GM18868 (cell line): ENCODE measurements around the gene TCOF1.

ENCODE experiments used
- ATAC-seq: cut with Tn5 transposase; IDR thresholded peaks from one replicate; pipeline ENCODE4 v1.9.1; 2021; ENCODE audit warnings: mild to moderate bottlenecking, moderate library complexity; ENCODE audit not compliant: unreplicated experiment

Gene TCOF1

GRCh38 chr5:150322202-150322601, 35.3 kb upstream of the TCOF1 start:
- ATAC-seq = no peak

- ATAC-seq = no peak
Observed at GRCh38 chr5:150323092-150323491, 34.4 kb upstream of the TCOF1 start.

GRCh38 chr5:150323819-150324218, 33.7 kb upstream of the TCOF1 start:
- ATAC-seq = no peak

DNA sequence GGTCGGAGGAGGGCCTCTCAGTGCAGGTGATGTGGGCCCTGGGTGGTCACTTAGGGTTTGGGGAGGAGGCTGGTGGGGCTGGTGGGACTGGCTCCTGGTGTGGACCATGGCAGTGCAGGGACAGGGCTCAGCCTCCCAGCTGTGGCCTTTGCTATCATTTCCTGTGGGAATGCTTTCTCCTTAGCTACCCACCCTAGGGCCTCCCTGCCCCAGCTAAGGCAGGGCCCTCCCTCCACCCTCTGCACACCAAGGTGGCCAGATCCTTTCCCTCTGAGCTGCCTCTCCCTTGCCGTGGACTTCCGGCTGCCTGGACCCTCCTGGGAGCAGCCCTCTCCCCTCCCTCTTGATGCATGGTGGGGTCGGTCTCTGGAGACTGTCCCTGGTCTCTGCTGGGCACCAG, 32.1 kb upstream of the TCOF1 start:
- no peak for ATAC-seq

DNA sequence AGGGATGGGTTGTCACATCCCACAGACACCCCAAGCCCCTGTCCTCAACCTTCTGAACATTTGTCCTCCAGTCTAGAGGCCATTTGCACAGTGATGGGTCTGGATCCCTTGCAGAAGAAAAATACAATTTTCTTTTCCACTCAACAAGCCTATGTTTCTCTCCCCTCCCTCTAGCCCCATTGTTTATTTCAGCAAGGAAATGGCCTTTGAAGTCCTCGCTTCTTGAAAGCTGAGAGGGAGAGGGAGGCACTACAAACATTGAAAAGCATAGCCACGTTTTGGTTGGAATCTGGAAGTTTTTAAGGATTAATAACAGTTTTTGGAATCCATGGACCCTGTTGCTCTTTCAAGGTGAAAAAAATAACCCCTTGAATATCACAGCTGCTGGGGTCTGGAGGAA, 30.8 kb upstream of the TCOF1 start:
- no peak for ATAC-seq

GRCh38 chr5:150327139-150327538, 30.4 kb upstream of the TCOF1 start:
- ATAC-seq = no peak

GRCh38 chr5:150328515-150328914, 29.0 kb upstream of the TCOF1 start:
- ATAC-seq = no peak

DNA sequence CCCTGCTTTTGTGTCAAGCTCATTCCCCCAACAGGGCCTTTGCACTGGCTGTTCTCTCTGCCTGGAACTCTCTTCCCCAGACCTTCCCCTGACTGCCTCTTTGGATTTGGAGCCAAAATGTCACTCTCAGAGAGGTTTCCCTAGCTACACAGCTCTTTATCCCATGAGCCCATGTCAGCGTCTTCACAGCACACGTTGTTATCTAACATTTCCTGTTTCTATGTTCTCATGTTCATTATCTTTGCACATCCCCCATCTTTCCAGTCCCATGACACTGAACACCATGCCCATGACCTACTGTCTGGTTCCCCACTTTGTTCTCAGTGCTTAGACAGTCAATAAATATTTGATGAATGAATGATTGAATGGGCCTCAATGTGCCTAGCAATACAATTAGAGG, 28.5 kb upstream of the TCOF1 start:
- no peak for ATAC-seq

- ATAC-seq = no peak
Observed at GRCh38 chr5:150329881-150330876, 27.3 kb upstream of the TCOF1 start.

DNA sequence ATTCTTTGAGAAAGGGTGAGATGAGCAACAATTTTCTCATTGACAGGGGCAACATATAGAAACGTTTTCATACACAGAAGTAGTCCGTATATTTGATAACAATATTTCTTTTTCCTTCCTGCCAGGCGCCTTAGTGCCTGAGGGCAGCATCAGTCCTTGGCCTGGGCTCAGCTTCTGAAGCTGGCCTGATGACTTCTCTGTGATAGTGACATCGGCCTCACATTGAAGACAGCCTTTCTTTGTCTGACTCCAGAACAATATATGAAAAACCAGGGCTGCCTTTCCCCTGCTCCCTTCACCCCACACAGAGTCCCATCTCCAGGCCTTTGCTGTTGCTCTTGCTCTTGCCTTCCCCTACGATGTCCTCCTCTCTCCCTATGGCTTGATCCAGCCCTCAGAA, 24.1 kb upstream of the TCOF1 start:
- no peak for ATAC-seq

DNA sequence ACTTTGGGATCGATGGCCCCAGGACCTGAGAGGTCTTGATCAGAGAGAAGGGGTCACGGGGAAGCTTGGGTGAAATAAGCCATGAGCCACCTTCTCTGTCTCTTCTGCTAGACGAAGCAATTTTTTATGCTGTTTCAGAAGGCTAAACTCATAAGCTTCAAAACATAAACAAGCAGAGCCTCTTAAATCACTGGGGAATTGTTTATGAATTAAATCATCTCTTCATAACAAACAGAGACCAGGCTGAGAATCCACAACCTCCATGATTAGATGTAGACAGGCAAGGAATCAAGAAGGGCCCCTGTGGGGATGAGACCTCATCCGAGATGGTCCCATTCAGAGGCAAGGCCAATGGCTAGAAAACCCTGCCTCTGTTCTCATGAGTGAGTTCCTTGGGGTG, 21.7 kb upstream of the TCOF1 start:
- no peak for ATAC-seq

- ATAC-seq = no peak
Observed at GRCh38 chr5:150338546-150338945, 19.0 kb upstream of the TCOF1 start.

GRCh38 chr5:150339165-150339564, 18.3 kb upstream of the TCOF1 start:
- ATAC-seq = no peak

DNA sequence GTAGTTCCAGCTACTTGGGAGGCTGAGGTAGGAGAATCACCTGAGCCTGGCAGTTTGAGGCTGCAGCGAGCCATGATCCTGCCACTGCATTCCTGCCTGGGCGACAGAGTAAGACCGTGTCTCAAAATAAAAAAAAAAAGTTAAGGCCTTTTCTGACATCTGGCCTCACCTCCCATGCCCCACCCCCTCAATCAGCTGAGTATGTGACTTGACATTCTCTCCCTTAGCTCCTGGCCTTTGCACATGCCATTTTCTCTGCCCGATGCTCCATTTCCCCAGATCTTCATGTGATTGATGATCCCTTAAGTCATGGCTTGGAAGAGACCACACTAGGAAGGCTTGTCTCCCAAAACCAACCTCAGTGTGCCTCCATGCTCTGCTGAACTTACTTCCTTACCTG, 17.7 kb upstream of the TCOF1 start:
- ATAC-seq = no peak

DNA sequence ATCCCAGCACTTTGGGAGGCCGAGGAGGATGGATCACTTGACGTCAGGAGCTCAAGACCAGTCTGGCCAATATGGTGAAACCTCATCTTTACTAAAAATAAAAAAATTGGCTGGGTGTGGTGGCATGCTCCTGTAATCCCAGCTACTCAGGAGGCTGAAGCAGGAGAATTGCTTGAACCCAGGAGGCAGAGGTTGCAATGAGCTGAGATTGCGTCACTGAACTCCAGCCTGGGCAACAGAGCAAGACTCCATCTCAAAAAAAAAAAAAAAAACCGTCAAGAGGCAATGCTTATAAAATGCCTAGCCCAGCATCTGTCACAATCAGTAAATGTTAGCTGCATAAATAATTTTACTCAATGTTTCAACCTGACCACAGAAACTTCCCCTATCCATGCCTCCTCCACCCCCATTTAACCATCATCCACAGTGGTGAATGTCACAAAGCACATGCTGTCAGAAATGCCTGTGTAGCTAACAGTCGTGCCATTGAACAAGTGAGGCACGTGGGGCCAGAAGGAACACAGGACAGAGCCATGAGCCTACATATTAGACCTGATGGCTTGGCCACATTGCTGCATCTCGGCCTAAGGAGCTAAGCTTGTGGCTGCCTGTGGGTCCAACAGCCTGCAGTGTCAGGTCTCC, 16.8 kb upstream of the TCOF1 start:
- no peak for ATAC-seq

- no peak for ATAC-seq
Observed at GRCh38 chr5:150341331-150341730, 16.2 kb upstream of the TCOF1 start.

- no peak for ATAC-seq
Observed at GRCh38 chr5:150341989-150342388, 15.5 kb upstream of the TCOF1 start.

DNA sequence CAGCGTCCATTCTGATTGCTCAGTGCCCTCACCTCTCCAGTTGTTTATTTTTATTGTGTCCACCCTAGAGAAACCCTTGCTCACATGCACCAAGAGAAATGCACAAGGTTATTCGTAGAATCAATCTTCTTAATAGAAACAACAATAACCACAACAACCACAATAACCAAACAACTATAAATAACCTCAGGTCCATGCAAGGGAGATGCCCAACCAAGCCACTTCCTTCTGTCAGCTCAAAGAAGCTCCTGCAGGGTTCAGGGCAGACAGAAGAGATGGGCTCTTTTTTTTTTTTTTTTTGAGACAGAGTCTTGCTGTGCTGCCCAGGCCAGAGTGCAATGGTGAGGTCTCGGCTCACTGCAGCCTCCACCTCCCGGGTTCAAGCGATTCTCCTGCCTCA, 14.9 kb upstream of the TCOF1 start:
- no peak for ATAC-seq

DNA sequence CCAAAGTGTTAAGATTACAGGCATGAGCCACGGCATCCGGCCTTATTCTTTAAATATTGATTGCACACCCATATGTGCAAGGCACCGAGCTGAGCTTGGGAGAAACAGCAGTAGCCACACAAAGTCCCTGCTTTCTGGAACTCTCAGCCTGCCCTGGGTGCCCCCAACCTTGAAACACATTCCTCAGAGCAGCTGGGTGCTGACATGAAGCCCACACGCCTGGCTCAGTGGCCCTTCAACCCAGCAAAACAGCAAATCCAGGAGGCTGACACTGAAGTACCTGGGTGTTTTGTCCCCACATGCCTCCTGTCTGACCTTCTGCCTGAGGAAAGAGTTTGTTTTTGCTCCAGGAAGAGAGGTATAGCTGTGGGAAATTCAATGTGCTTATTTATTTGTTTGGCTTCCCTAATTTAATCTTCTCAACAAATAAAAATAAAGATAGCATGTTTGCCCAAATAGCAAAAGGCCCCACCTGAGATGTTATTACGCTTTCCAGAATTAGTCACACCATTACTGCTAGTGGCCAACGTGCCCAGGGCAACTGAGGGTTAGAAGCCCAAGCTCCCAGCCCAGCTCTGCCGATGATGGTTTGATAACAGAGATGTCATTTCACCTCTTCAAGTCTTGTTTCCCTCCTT, 13.4 kb upstream of the TCOF1 start:
- no peak for ATAC-seq

- no peak for ATAC-seq
Observed at GRCh38 chr5:150345716-150346115, 11.8 kb upstream of the TCOF1 start.

- ATAC-seq = no peak
Observed at GRCh38 chr5:150346592-150346991, 10.9 kb upstream of the TCOF1 start.

- no peak for ATAC-seq
Observed at GRCh38 chr5:150347003-150347402, 10.5 kb upstream of the TCOF1 start.
